MG63 (cell line): ENCODE measurements around the gene CLIC3. TPM values are rescaled to one million over a fixed set of nuclear protein-coding genes. Genes with fewer than 3 reads are reported as not detected.

ENCODE experiments used
- DNase-seq: peaks from one replicate; pipeline ENCODE4 v3.0.0-alpha.2; 2020
- H3K27me3 ChIP-seq: fragments of 250-450 bp; sonication (Bioruptor Pico); 2 replicates; pipeline ENCODE4 v1.5.1; 2020; ENCODE audit warnings: mild to moderate bottlenecking, moderate library complexity
- H3K36me3 ChIP-seq: fragments of 250-450 bp; sonication (Bioruptor Pico); 2 replicates; pipeline ENCODE4 v1.5.1; 2020; ENCODE audit warnings: mild to moderate bottlenecking, moderate library complexity
- H3K4me3 ChIP-seq: fragments of 250-450 bp; sonication (Bioruptor Pico); 2 replicates; pipeline ENCODE4 v1.5.1; 2020; ENCODE audit warnings: mild to moderate bottlenecking, moderate library complexity
- H3K9me3 ChIP-seq: fragments of 250-450 bp; sonication (Bioruptor Pico); 2 replicates; pipeline ENCODE4 v1.5.1; 2020; ENCODE audit warnings: mild to moderate bottlenecking, moderate library complexity
- total RNA-seq: library from RNA; depleted of rRNA; stranded (reverse); fragments of >200 nt; shearing (Covaris generic); gene quantifications from 2 replicates; pipeline ENCODE4 v1.2.3, GENCODE V29; 2014; ENCODE audit warnings: low replicate concordance; rRNA removed

Gene CLIC3
- not detected in 2 replicates for total RNA-seq

- peak; percentile 51 for DNase-seq
Measured at GRCh38 chr9:136996361-136997292, at the start of gene CLIC3. TSS of gene CLIC3 (minus strand) at chr9:136996568. CDS start at chr9:136996543, 25 bp downstream.

GRCh38 chr9:137045294-137046087, 49.1 kb upstream of the CLIC3 start:
- Histone ChIP-seq H3K4me3 (peak overlapping the region; percentile 72), H3K36me3 (peaks cover 7% of the 10 kb centered on the region), H3K9me3 (no peaks in the 10 kb centered on the region), H3K27me3 (no peaks in the 10 kb centered on the region; the same call in 1 of the 2 replicates)
- DNase-seq, result peak; percentile 52

More at GRCh38 chr9:136996361-136997292, at the start of gene CLIC3:
- H3K9me3 ChIP-seq, result no peaks in the 10 kb centered on the region
- H3K4me3 ChIP-seq, result no peak within 1 kb of the TSS
- no peaks in the 10 kb centered on the region for H3K36me3 ChIP-seq
- H3K27me3 ChIP-seq, result no peaks in the 10 kb centered on the region

GRCh38 chr9:137044502-137045177, 48.3 kb upstream of the CLIC3 start:
- H3K36me3 ChIP-seq, result peaks cover 10% of the 10 kb centered on the region
- DNase-seq, result peak; percentile 68
- no peaks in the 10 kb centered on the region; the same call in 1 of the 2 replicates for H3K27me3 ChIP-seq
- no peaks in the 10 kb centered on the region for H3K9me3 ChIP-seq
- peak overlapping the region; percentile 72 for H3K4me3 ChIP-seq

- Histone ChIP-seq H3K36me3 (peaks cover 13% of the 10 kb centered on the region), H3K27me3 (no peaks in the 10 kb centered on the region), H3K9me3 (no peaks in the 10 kb centered on the region), H3K4me3 (peak overlapping the region; percentile 72)
- no peak for DNase-seq
Measured at GRCh38 chr9:137044037-137044436, 47.7 kb upstream of the CLIC3 start.

- no peak for DNase-seq
Measured at GRCh38 chr9:137042751-137043727, 46.7 kb upstream of the CLIC3 start.

GRCh38 chr9:137041124-137041523, 44.8 kb upstream of the CLIC3 start:
- Histone ChIP-seq H3K27me3 (no peaks in the 10 kb centered on the region), H3K36me3 (peaks cover 18% of the 10 kb centered on the region), H3K4me3 (no peak overlapping the region), H3K9me3 (no peaks in the 10 kb centered on the region)
- DNase-seq, result no peak

More at GRCh38 chr9:137042751-137043727, 46.7 kb upstream of the CLIC3 start:
- Histone ChIP-seq H3K9me3 (no peaks in the 10 kb centered on the region), H3K36me3 (peaks cover 18% of the 10 kb centered on the region), H3K27me3 (no peaks in the 10 kb centered on the region), H3K4me3 (no peak overlapping the region)

- Histone ChIP-seq H3K9me3 (no peaks in the 10 kb centered on the region), H3K27me3 (no peaks in the 10 kb centered on the region), H3K4me3 (no peak overlapping the region), H3K36me3 (peaks cover 18% of the 10 kb centered on the region)
- no peak for DNase-seq
Measured at GRCh38 chr9:137040568-137040967, 44.2 kb upstream of the CLIC3 start.

GRCh38 chr9:137039611-137040366, 43.4 kb upstream of the CLIC3 start:
- Histone ChIP-seq H3K4me3 (no peak overlapping the region), H3K36me3 (peaks cover 18% of the 10 kb centered on the region), H3K27me3 (no peaks in the 10 kb centered on the region), H3K9me3 (no peaks in the 10 kb centered on the region)
- DNase-seq, result no peak

- no peak overlapping the region for H3K4me3 ChIP-seq
- no peak for DNase-seq
- H3K9me3 ChIP-seq, result no peaks in the 10 kb centered on the region
- no peaks in the 10 kb centered on the region for H3K27me3 ChIP-seq
- peaks cover 18% of the 10 kb centered on the region for H3K36me3 ChIP-seq
Measured at GRCh38 chr9:137038916-137039315, 42.5 kb upstream of the CLIC3 start.

- no peak overlapping the region for H3K4me3 ChIP-seq
- H3K36me3 ChIP-seq, result peaks cover 15% of the 10 kb centered on the region
- no peaks in the 10 kb centered on the region for H3K27me3 ChIP-seq
Measured at GRCh38 chr9:137037483-137037882, 41.1 kb upstream of the CLIC3 start.

GRCh38 chr9:137037035-137037434, 40.7 kb upstream of the CLIC3 start:
- Histone ChIP-seq H3K36me3 (peaks cover 15% of the 10 kb centered on the region), H3K9me3 (no peaks in the 10 kb centered on the region), H3K4me3 (no peak overlapping the region), H3K27me3 (no peaks in the 10 kb centered on the region)
- no peak for DNase-seq

More at GRCh38 chr9:137037483-137037882, 41.1 kb upstream of the CLIC3 start:
- no peaks in the 10 kb centered on the region for H3K9me3 ChIP-seq
- DNase-seq, result no peak

GRCh38 chr9:137035937-137036336, 39.6 kb upstream of the CLIC3 start:
- Histone ChIP-seq H3K27me3 (no peaks in the 10 kb centered on the region), H3K9me3 (no peaks in the 10 kb centered on the region), H3K36me3 (peaks cover 15% of the 10 kb centered on the region; the same call in 1 of the 2 replicates), H3K4me3 (no peak overlapping the region)
- no peak for DNase-seq

- no peak for DNase-seq
- Histone ChIP-seq H3K4me3 (no peak overlapping the region), H3K36me3 (peaks cover 10% of the 10 kb centered on the region; the same call in 1 of the 2 replicates), H3K9me3 (no peaks in the 10 kb centered on the region), H3K27me3 (no peaks in the 10 kb centered on the region)
Measured at GRCh38 chr9:137035507-137035834, 39.1 kb upstream of the CLIC3 start.

GRCh38 chr9:137034709-137035506, 38.5 kb upstream of the CLIC3 start:
- peak; percentile 74 for DNase-seq
- no peaks in the 10 kb centered on the region for H3K9me3 ChIP-seq
- H3K4me3 ChIP-seq, result no peak overlapping the region
- H3K36me3 ChIP-seq, result peaks cover 10% of the 10 kb centered on the region; the same call in 1 of the 2 replicates
- H3K27me3 ChIP-seq, result no peaks in the 10 kb centered on the region
